Measurements from ENCODE around the gene NXPE4. TPM values are rescaled to one million over a fixed set of nuclear protein-coding genes. Genes with fewer than 3 reads are reported as not detected.

Gene NXPE4
- total RNA-seq, 1 donor from 2014 or later: not detected

- ATAC-seq: no peak
These were observed 35.9 kb downstream of the NXPE4 start, which contains the start of gene NXPE1 for GRCh38 chr11:114559425-114560310. Gene NXPE1 (minus strand): TSS chr11:114559881. CDS start chr11:114551201, 8,680 bp downstream.

GRCh38 chr11:114556135-114556534 lies 39.5 kb downstream of the NXPE4 start:
- no peak for ATAC-seq

- ATAC-seq: no peak
These were observed 41.9 kb downstream of the NXPE4 start for GRCh38 chr11:114553642-114554041.

GRCh38 chr11:114551060-114551459 lies 44.5 kb downstream of the NXPE4 start:
- ATAC-seq: no peak

GRCh38 chr11:114525682-114526081 lies 69.9 kb downstream of the NXPE4 start:
- ATAC-seq: no peak

- no peak for ATAC-seq
These were observed 71.5 kb downstream of the NXPE4 start for GRCh38 chr11:114524122-114524521.

GRCh38 chr11:114522818-114523217 lies 72.8 kb downstream of the NXPE4 start:
- ATAC-seq: no peak

Other genes with a start within 250 kb of the NXPE4 start
- 2.9 TPM for gene C11orf71, start 195.3 kb downstream of the NXPE4 start, total RNA-seq
- 20.2 TPM for gene RBM7, start 195.1 kb downstream of the NXPE4 start, total RNA-seq
- 71.5 TPM for gene REXO2, start 156.3 kb downstream of the NXPE4 start, total RNA-seq
- gene NXPE1, start 35.9 kb downstream of the NXPE4 start, total RNA-seq: not detected
- not detected for gene NXPE2, start 82.7 kb upstream of the NXPE4 start, total RNA-seq

Data from esophagus mucosa (tissue), 1 donor.